HEK293 (cell line): ENCODE data around the gene MBD5.

Experiments used
- CTCF ChIA-PET: fragments of 350-600 bp; formaldehyde crosslinking; extraction: SDS; loops from one replicate; lab custom pipeline; 2021; ENCODE audit warnings: antibody characterized with exemption; lab: Yijun Ruan, JAX
- POLR2A ChIA-PET: fragments of 300-600 bp; formaldehyde crosslinking; extraction: SDS; loops from one replicate; lab custom pipeline; 2020; ENCODE audit warnings: antibody characterized with exemption, inconsistent platforms; lab: Yijun Ruan, JAX
- H3K27ac ChIP-seq: fragments of 200-500 bp; sonication (Bioruptor generic); 2 replicates; pipeline ENCODE4 v1.5.1; 2014; ENCODE audit warnings: low read depth, low read length, control low read depth, inconsistent platforms; ENCODE audit errors: extremely low read depth
- H3K36me3 ChIP-seq, 2 experiments: fragments of 200-500 bp in 1 of 2; sonication (Bioruptor generic) in 1 of 2; 1 replicate in 1 of 2; 2 replicates in 1 of 2; pipeline ENCODE4 v1.5.1; 2014 to 2017; ENCODE audit warnings: inconsistent platforms in 2 of 2, low read length in 2 of 2; ENCODE audit not compliant: control insufficient read depth in 2 of 2, insufficient read depth in 1 of 2
- H3K4me1 ChIP-seq: fragments of 200-500 bp; sonication (Bioruptor generic); 2 replicates; pipeline ENCODE4 v1.5.1; 2014; ENCODE audit warnings: mild to moderate bottlenecking, low read length, inconsistent platforms; ENCODE audit not compliant: control insufficient read depth, insufficient read depth
- H3K4me3 ChIP-seq: 2 replicates; pipeline ENCODE4 v1.5.1; 2011; ENCODE audit warnings: low read depth, mild to moderate bottlenecking, control low read depth, low read length, moderate library complexity
- H3K9me3 ChIP-seq: fragments of 200-500 bp; sonication (Bioruptor generic); 2 replicates; pipeline ENCODE4 v1.5.1; 2014; ENCODE audit warnings: low read depth, low read length, inconsistent platforms; ENCODE audit not compliant: control insufficient read depth, insufficient read depth
- BCL11A ChIP-seq: fragments of 450-650 bp; formaldehyde crosslinking; IDR thresholded peaks from 2 replicates; pipeline ENCODE4 v1.5.1; 2016; ENCODE audit warnings: low read depth, missing biosample characterization, missing genetic modification characterization
- FEZF1 ChIP-seq: fragments of 450-650 bp; formaldehyde crosslinking; IDR thresholded peaks from 2 replicates; pipeline ENCODE4 v1.5.1; 2016; ENCODE audit warnings: missing biosample characterization, missing genetic modification characterization
- GLIS1 ChIP-seq: fragments of 450-650 bp; formaldehyde crosslinking; IDR thresholded peaks from 2 replicates; pipeline ENCODE4 v1.5.1; 2016; ENCODE audit warnings: missing biosample characterization, missing genetic modification characterization
- IKZF3 ChIP-seq: fragments of 450-650 bp; IDR thresholded peaks from 2 replicates; pipeline ENCODE4 v1.5.0; 2018; ENCODE audit warnings: missing biosample characterization, mild to moderate bottlenecking, missing genetic modification characterization, moderate library complexity
- KLF10 ChIP-seq: fragments of 450-650 bp; IDR thresholded peaks from 2 replicates; pipeline ENCODE4 v1.5.1; 2018; ENCODE audit warnings: missing biosample characterization, mild to moderate bottlenecking, missing genetic modification characterization
- PRDM6 ChIP-seq: fragments of 450-650 bp; formaldehyde crosslinking; IDR thresholded peaks from 2 replicates; pipeline ENCODE4 v1.5.1; 2017; ENCODE audit warnings: missing biosample characterization, missing genetic modification characterization
- ZBTB7A ChIP-seq: fragments of 450-650 bp; formaldehyde crosslinking; IDR thresholded peaks from 2 replicates; pipeline ENCODE4 v1.5.1; 2016; ENCODE audit warnings: low read depth, missing biosample characterization, missing genetic modification characterization
- ZFP69B ChIP-seq: fragments of 450-650 bp; formaldehyde crosslinking; IDR thresholded peaks from 2 replicates; pipeline ENCODE4 v1.5.1; 2016; ENCODE audit warnings: missing biosample characterization, missing genetic modification characterization
- ZNF18 ChIP-seq: fragments of 450-650 bp; formaldehyde crosslinking; IDR thresholded peaks from 2 replicates; pipeline ENCODE4 v1.5.1; 2016; ENCODE audit warnings: missing biosample characterization, missing genetic modification characterization
- ZNF2 ChIP-seq: fragments of 450-650 bp; formaldehyde crosslinking; IDR thresholded peaks from 2 replicates; pipeline ENCODE4 v1.5.1; 2016; ENCODE audit warnings: missing biosample characterization, missing genetic modification characterization
- ZNF362 ChIP-seq: fragments of 450-650 bp; formaldehyde crosslinking; IDR thresholded peaks from 2 replicates; pipeline ENCODE4 v1.5.1; 2016; ENCODE audit warnings: missing biosample characterization, missing genetic modification characterization
- ZNF366 ChIP-seq: fragments of 450-650 bp; formaldehyde crosslinking; conservative IDR thresholded peaks from 2 replicates; pipeline ENCODE4 v1.5.1; 2016; ENCODE audit warnings: missing biosample characterization, missing genetic modification characterization
- ZNF426 ChIP-seq: fragments of 450-650 bp; formaldehyde crosslinking; IDR thresholded peaks from 2 replicates; pipeline ENCODE4 v1.5.1; 2017; ENCODE audit warnings: missing biosample characterization, missing genetic modification characterization, mild to moderate bottlenecking, inconsistent platforms, moderate library complexity
- ZNF529 ChIP-seq: fragments of 450-650 bp; formaldehyde crosslinking; IDR thresholded peaks from 2 replicates; pipeline ENCODE4 v1.5.1; 2017; ENCODE audit warnings: missing genetic modification characterization, missing biosample characterization; ENCODE audit not compliant: insufficient replicate concordance
- ZNF561 ChIP-seq: fragments of 450-650 bp; IDR thresholded peaks from 2 replicates; pipeline ENCODE4 v1.5.1; 2018; ENCODE audit warnings: missing biosample characterization, missing genetic modification characterization, borderline replicate concordance
- ZNF585B ChIP-seq: fragments of 450-650 bp; formaldehyde crosslinking; IDR thresholded peaks from 2 replicates; pipeline ENCODE4 v1.5.1; 2016; ENCODE audit warnings: missing biosample characterization, missing genetic modification characterization
- ZNF600 ChIP-seq: fragments of 450-650 bp; formaldehyde crosslinking; IDR thresholded peaks from 2 replicates; pipeline ENCODE4 v1.5.1; 2016; ENCODE audit warnings: missing biosample characterization, missing genetic modification characterization
- ZNF629 ChIP-seq: fragments of 450-650 bp; formaldehyde crosslinking; IDR thresholded peaks from 2 replicates; pipeline ENCODE4 v1.5.1; 2017; ENCODE audit warnings: missing biosample characterization, missing genetic modification characterization
- ZNF701 ChIP-seq: fragments of 450-650 bp; formaldehyde crosslinking; IDR thresholded peaks from 2 replicates; pipeline ENCODE4 v1.5.1; 2016; ENCODE audit warnings: missing biosample characterization, missing genetic modification characterization

MBD5 gene

GRCh38 chr2:148362144-148362796, 341.4 kb downstream of the MBD5 start:
- no peak overlapping the region for H3K4me3 ChIP-seq
- H3K36me3 ChIP-seq: no peaks in the 10 kb centered on the region; a peak in 1 of 3 replicates
- ChIA-PET POLR2A (no interaction called here), CTCF (no interaction called here)
- no peaks in the 10 kb centered on the region for H3K9me3 ChIP-seq
- no peaks in the 10 kb centered on the region for H3K4me1 ChIP-seq
- H3K27ac ChIP-seq: no peak overlapping the region
- no peak for TF ChIP-seq ZNF701 (tag by site-specific recombination)
- no peak for TF ChIP-seq ZNF585B (tag by site-specific recombination)
- TF ChIP-seq, all 188 proteins: peak for 0

GRCh38 chr2:148375214-148375613, 354.3 kb downstream of the MBD5 start:
- ChIA-PET POLR2A (no interaction called here), CTCF (no interaction called here)
- Histone ChIP-seq H3K4me3 (no peak overlapping the region), H3K36me3 (no peaks in the 10 kb centered on the region), H3K4me1 (no peaks in the 10 kb centered on the region), H3K27ac (no peak overlapping the region), H3K9me3 (no peaks in the 10 kb centered on the region)
- TF ChIP-seq KLF10 (tag by site-specific recombination) (no peak), ZNF561 (tag by site-specific recombination) (no peak), ZNF600 (no peak), ZNF2 (tag by site-specific recombination) (no peak), ZNF18 (tag by site-specific recombination) (no peak), IKZF3 (tag by site-specific recombination) (no peak), FEZF1 (tag by site-specific recombination) (no peak), GLIS1 (tag by site-specific recombination) (no peak), ZNF529 (tag by site-specific recombination) (no peak), ZFP69B (tag by site-specific recombination) (no peak), BCL11A (no peak), ZNF426 (tag by site-specific recombination) (no peak), ZNF362 (tag by site-specific recombination) (no peak)

- Histone ChIP-seq H3K36me3 (no peaks in the 10 kb centered on the region), H3K4me3 (no peak overlapping the region)
- POLR2A ChIA-PET: interaction anchor here (0.6 kb wide), 1 partner anchor 454 kb away, joined by 3 read pairs; no protein-coding TSS in a partner anchor
- 0 out of 2 replicates have a peak, but pooled peaks have one; percentile 27 for TF ChIP-seq PRDM6 (tag by site-specific recombination)
- peak; percentile 55; the same call in 1 of the 2 replicates for TF ChIP-seq ZNF629 (tag by site-specific recombination)
- TF ChIP-seq ZBTB7A (tag by site-specific recombination): no peak
- TF ChIP-seq ZNF366: peak; percentile 31; the same call in 1 of the 2 replicates
- TF ChIP-seq, all 188 proteins: peak for 3
- Histone ChIP-seq H3K9me3 (no peaks in the 10 kb centered on the region), H3K27ac (no peak overlapping the region), H3K4me1 (no peaks in the 10 kb centered on the region)
- CTCF ChIA-PET: no interaction called here
These were observed 370.4 kb downstream of the MBD5 start for GRCh38 chr2:148391324-148391723.
